ENCODE data around the gene CCDC175.

Gene CCDC175

GRCh38 chr14:59461891-59462290 lies 114.7 kb downstream of the CCDC175 start:
- DNase-seq (ENCODE audit: insufficient read length, low spot score) (no peak), FAIRE-seq (no peak)
- TF ChIP-seq, protein P1, sequence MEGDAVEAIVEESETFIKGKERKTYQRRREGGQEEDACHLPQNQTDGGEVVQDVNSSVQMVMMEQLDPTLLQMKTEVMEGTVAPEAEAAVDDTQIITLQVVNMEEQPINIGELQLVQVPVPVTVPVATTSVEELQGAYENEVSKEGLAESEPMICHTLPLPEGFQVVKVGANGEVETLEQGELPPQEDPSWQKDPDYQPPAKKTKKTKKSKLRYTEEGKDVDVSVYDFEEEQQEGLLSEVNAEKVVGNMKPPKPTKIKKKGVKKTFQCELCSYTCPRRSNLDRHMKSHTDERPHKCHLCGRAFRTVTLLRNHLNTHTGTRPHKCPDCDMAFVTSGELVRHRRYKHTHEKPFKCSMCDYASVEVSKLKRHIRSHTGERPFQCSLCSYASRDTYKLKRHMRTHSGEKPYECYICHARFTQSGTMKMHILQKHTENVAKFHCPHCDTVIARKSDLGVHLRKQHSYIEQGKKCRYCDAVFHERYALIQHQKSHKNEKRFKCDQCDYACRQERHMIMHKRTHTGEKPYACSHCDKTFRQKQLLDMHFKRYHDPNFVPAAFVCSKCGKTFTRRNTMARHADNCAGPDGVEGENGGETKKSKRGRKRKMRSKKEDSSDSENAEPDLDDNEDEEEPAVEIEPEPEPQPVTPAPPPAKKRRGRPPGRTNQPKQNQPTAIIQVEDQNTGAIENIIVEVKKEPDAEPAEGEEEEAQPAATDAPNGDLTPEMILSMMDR (IDR thresholded peaks at IDR 0.05; ENCODE audit: insufficient read depth, missing control alignments): no peak

GRCh38 chr14:59460378-59460777 lies 116.2 kb downstream of the CCDC175 start:
- DNase-seq (ENCODE audit: insufficient read length, low spot score) (no peak), FAIRE-seq (no peak)
- TF ChIP-seq, protein P1 (IDR thresholded peaks at IDR 0.05; ENCODE audit: insufficient read depth, missing control alignments): no peak

DNA sequence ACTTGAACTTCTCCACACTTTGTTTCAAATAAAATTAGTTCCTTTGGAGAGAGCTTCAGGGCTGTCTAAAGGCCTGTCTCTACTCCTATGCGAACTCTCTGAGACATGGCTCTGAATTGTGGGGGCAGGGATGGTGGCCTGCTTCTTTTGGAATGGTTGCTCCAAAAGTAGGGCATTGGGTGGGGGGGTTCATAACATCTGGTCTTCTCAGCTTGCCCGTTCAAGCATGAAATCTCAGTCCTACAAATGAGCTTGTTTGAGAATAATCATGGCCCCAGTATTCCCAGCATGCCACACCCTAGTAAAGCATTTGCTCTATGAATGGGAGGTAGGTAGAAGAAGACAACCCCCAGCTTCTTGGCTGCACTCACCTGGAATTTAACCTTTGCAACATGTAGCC lies 118.1 kb downstream of the CCDC175 start:
- FAIRE-seq (no peak), DNase-seq (ENCODE audit: insufficient read length, low spot score) (no peak)
- TF ChIP-seq, protein P1 (IDR thresholded peaks at IDR 0.05; ENCODE audit: insufficient read depth, missing control alignments): no peak

- no peak for DNase-seq (ENCODE audit: insufficient read length, low spot score)
- FAIRE-seq: no peak
- TF ChIP-seq, protein P1 (IDR thresholded peaks at IDR 0.05; ENCODE audit: insufficient read depth, missing control alignments): no peak
Measured at GRCh38 chr14:59455411-59455810, 121.2 kb downstream of the CCDC175 start.
